Subcutaneous adipose tissue (tissue), 4 donors: ENCODE measurements around the gene IGFBP4. TPM values are rescaled to one million over a fixed set of nuclear protein-coding genes. Genes with fewer than 3 reads are reported as not detected.

ENCODE experiments used
- CTCF ChIP-seq: fragments of 450-650 bp; IDR thresholded peaks from one replicate; pipeline ENCODE4 v1.5.1; 2016; ENCODE audit warnings: low read depth, mild to moderate bottlenecking, control low read depth, antibody characterized with exemption, moderate library complexity
- total RNA-seq, 4 donors: library from RNA; depleted of rRNA; stranded (reverse); fragments of >200 nt; gene quantifications; one replicate each; pipeline ENCODE4 v1.1.0, GENCODE V29; 2016

The IGFBP4 gene
- total RNA-seq, 4 donors from 2014 or later, result 147 to 268 (median 232) TPM

DNA sequence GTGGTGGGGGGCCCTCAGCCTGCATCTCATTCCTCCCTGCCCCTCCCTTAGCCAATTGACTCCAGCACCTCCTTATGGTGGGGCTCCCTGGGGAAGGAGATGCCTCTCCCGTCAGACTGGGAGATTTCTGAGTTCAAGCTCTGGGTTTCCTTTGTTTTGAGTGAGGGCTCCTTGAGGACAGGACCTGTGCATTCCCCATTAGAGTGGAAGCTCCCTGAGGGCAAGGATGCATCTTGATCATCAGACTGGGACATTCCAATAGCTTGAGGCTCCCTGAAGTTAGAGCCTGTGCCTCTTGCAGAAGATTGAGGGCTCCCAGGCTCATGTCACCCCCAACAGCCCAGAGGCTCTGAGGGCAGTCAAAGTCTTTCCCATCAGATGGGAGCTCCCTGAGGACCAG is 34.5 kb downstream of the IGFBP4 start:
- no peak for TF ChIP-seq CTCF

DNA sequence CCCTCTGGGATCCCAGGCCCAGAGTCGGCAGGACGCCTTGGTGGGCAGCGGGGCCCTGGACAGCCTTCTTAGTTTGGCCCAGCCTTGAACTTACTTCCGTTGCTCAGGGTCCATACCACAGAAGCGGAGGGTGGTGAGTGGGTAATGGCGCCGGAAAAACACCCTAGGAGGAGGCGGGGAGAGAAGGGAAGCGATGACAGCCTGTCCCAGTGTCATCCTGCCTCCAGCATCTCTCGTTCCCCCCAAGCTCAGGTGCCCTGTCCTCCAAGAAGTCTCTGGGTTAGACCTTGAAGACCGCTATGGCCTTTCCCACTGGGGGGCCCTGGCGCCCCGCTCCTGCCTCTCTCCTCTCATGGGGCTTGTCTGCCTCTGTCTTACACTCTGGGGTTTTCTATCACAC is 35.2 kb downstream of the IGFBP4 start:
- TF ChIP-seq CTCF, result no peak

- no peak for TF ChIP-seq CTCF
Measured at GRCh38 chr17:40479754-40480480, 36.7 kb downstream of the IGFBP4 start.

DNA sequence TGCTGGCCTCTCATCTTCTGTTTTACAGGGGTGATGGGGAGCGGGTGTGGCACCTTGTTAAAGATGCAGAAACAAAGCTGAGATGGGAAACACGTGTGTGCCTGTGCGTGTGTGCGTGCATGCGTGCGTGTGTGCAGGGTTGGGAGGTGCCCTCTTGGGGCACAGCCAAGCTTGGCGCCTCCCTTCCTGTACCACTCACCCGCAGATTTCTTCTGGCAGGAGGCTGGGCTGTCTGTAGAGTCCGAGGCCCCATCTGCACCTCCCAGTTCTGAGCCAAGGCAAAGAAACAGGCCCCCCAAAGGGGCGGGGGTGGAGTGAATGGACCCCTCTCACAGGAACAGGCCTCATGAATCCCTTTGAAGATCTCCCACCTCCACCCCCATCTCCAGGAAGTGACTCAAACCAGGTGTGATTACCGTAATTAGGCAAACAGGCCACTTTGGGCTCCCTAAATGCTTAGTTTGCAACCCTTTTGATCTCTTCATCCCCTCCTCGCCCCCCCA is 37.3 kb downstream of the IGFBP4 start:
- no peak for TF ChIP-seq CTCF

GRCh38 chr17:40481106-40481505 is 37.9 kb downstream of the IGFBP4 start:
- TF ChIP-seq CTCF, result no peak

DNA sequence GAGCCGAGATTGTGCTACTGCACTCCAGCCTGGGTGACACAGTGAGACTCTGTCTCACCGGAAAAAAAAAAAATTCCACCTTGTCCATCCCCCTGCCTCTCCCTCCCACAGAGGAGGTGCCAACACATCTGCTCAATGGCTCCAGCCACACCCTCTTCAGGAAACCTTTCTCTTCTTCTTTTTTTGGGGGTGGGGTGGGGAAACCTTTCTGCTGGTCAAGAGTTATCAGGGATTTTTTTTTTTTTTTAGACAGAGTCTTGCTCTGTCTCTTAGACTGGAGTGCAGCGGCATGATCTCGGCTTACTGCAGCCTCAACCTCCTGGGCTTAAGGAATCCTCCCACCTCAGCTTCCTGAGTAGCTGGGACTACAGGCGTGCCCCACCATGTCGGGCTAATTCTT is 39.5 kb downstream of the IGFBP4 start:
- no peak for TF ChIP-seq CTCF

DNA sequence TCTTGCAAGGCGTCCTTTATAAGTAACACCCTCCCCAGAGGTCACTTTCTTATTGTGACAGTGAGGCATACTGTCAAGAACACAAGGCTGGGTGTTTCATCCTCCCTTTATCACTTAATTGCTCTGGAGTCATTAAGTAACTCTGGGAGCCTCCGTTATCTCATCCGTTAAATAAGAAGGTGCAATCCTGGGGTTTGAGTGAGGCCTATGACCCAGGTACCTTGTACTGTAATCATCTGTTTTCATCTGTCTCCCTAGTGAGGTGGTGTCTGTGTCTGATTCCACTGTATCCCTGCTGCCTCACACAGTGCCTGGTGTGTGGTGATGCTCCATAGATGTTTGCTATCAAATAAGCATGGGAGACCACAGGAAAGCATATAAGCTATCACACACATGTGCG is 40.4 kb downstream of the IGFBP4 start:
- no peak for TF ChIP-seq CTCF
